ENCODE data around the gene PSMD11. TPM values are rescaled to one million over a fixed set of nuclear protein-coding genes. Genes with fewer than 3 reads are reported as not detected.
A peak's percentile ranks its signal among the peaks of the same experiment; 100 is the strongest.

Gene PSMD11
- polyA plus RNA-seq, 1 donor (not counting 4 experiments of a cell fraction or from before 2014, with no cell fraction given) = 103 TPM

DNA sequence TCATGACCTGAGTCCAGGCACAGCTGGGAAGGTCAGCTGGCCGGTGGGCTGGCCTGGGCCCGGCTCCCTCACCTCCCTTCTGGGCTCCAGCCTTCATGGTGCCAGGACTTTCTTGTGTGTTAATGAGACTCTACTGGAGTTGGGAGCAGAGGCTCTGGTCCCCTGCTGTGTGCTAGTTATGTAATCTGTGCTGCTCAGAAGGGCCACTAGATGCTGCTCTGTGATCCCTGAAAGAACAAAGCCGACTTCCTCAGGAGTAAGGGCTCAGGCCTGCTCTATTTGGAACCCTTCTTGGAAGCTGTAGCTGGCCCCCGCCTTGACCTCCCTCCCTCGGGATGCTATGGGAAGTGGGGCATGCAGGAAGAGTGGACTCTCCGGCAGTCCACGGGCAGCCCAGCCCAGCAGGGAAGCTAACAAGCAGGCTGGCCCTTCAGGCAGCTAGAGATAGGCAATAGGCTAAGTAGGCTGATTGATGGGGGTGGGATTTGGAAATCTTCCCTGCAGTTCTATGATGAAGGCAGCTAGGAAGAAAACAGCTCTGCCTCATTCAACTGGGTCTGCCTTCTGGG is 39.2 kb downstream of the PSMD11 start:
- FAIRE-seq (peak; percentile 51), DNase-seq (ENCODE audit: low read depth, low spot score) (no peak)

DNA sequence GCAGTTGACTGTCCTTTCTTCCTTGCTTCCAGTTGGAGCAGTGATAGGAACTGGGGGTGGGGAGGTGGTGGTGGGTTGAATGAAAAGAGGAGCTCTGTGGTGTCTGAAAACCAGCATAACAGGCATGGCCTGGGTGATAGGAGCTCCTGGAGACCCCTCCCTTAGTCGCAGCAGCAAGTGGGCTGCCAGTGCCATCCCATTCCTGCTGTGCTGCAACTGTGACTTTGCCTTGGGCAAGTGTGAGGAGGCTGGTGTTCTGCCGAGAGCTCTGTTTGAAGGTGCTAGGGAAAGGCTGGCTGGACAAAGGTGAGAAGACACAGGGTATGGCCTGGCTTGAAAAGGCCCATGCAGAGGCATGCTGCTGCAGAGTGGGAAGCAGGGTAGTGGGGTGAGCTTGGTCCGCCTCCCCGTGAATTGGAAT is 39.7 kb downstream of the PSMD11 start:
- peaks cover 15 to 30% of the 10 kb centered on the region in 2 experiments for H3K36me3 ChIP-seq (ENCODE audit: control insufficient read depth in 2 of 2, extremely low read depth in 1 of 2, insufficient read depth in 2 of 2, low read length in 2 of 2)
- no peaks in the 10 kb centered on the region for H4K20me1 ChIP-seq (ENCODE audit: control insufficient read depth, extremely low read depth, insufficient read depth, low read length)
- FAIRE-seq (no peak), DNase-seq (ENCODE audit: low read depth, low spot score) (no peak)
- no peak overlapping the region for H3K27ac ChIP-seq (ENCODE audit: control insufficient read depth, insufficient read depth, low read length)
- H2AFZ ChIP-seq (ENCODE audit: control insufficient read depth, low read length) = no peak overlapping the region
- H3K27me3 ChIP-seq (ENCODE audit: control insufficient read depth, extremely low read depth, insufficient read depth, low read length) = no peaks in the 10 kb centered on the region
- no peak overlapping the region for H3K9ac ChIP-seq (ENCODE audit: control insufficient read depth, extremely low read depth, insufficient read depth, low read length)
- peaks cover 15% of the 10 kb centered on the region for H3K4me1 ChIP-seq (ENCODE audit: control insufficient read depth, extremely low read depth, insufficient read depth, low read length)
- dilution Hi-C loops (cut with MboI; ENCODE audit: extremely low pct_ligation_motif_present, low sequenced_read_pairs) = no loop called here
- peaks cover 7% of the 10 kb centered on the region for H3K9me1 ChIP-seq (ENCODE audit: control insufficient read depth, extremely low read depth, insufficient read depth, low read length)
- no peaks in the 10 kb centered on the region for H3K9me3 ChIP-seq (ENCODE audit: control insufficient read depth, low read depth, low read length)
- H3K4me2 ChIP-seq (ENCODE audit: control insufficient read depth, extremely low read depth, insufficient read depth, low read depth, low read length) = no peak overlapping the region
- TF ChIP-seq CTCF (optimal IDR thresholded peaks at IDR 0.05 in 1 of 3, IDR thresholded peaks at IDR 0.05 in 1 of 3, conservative IDR thresholded peaks at IDR 0.05 in 1 of 3; ENCODE audit: extremely low read depth in 1 of 3, insufficient read depth in 2 of 3, low read length in 3 of 3) (no peak), EZH2 (IDR thresholded peaks at IDR 0.05; ENCODE audit: low read length) (no peak)
- peaks cover 16% of the 10 kb centered on the region for H3K79me2 ChIP-seq (ENCODE audit: control insufficient read depth, insufficient read depth, low read length)
- H3K4me3 ChIP-seq (ENCODE audit: control insufficient read depth in 2 of 3, extremely low read depth in 1 of 3, insufficient read depth in 2 of 3, low read depth in 1 of 3, low read length in 3 of 3) = no peak overlapping the region

More for the DNA sequence above, 39.2 kb downstream of the PSMD11 start:
- H4K20me1 ChIP-seq (ENCODE audit: control insufficient read depth, extremely low read depth, insufficient read depth, low read length) = no peaks in the 10 kb centered on the region
- no peaks in the 10 kb centered on the region for H3K27me3 ChIP-seq (ENCODE audit: control insufficient read depth, extremely low read depth, insufficient read depth, low read length)
- peaks cover 11% of the 10 kb centered on the region for H3K79me2 ChIP-seq (ENCODE audit: control insufficient read depth, insufficient read depth, low read length)
- TF ChIP-seq CTCF (optimal IDR thresholded peaks at IDR 0.05 in 1 of 3, IDR thresholded peaks at IDR 0.05 in 1 of 3, conservative IDR thresholded peaks at IDR 0.05 in 1 of 3; ENCODE audit: extremely low read depth in 1 of 3, insufficient read depth in 2 of 3, low read length in 3 of 3) = peak; percentile 82 to 95 (median 88)
- no peak for TF ChIP-seq EZH2 (IDR thresholded peaks at IDR 0.05; ENCODE audit: low read length)
- H2AFZ ChIP-seq (ENCODE audit: control insufficient read depth, low read length) = no peak overlapping the region
- H3K9ac ChIP-seq (ENCODE audit: control insufficient read depth, extremely low read depth, insufficient read depth, low read length) = no peak overlapping the region
- H3K4me2 ChIP-seq (ENCODE audit: control insufficient read depth, extremely low read depth, insufficient read depth, low read depth, low read length) = no peak overlapping the region
- dilution Hi-C loops (cut with MboI; ENCODE audit: extremely low pct_ligation_motif_present, low sequenced_read_pairs) = no loop called here
- no peak overlapping the region for H3K27ac ChIP-seq (ENCODE audit: control insufficient read depth, insufficient read depth, low read length)
- H3K4me3 ChIP-seq (ENCODE audit: control insufficient read depth in 2 of 3, extremely low read depth in 1 of 3, insufficient read depth in 2 of 3, low read depth in 1 of 3, low read length in 3 of 3) = no peak overlapping the region
- peaks cover 10 to 31% of the 10 kb centered on the region in 2 experiments for H3K36me3 ChIP-seq (ENCODE audit: control insufficient read depth in 2 of 2, extremely low read depth in 1 of 2, insufficient read depth in 2 of 2, low read length in 2 of 2)
- peaks cover 5% of the 10 kb centered on the region for H3K9me1 ChIP-seq (ENCODE audit: control insufficient read depth, extremely low read depth, insufficient read depth, low read length)
- H3K4me1 ChIP-seq (ENCODE audit: control insufficient read depth, extremely low read depth, insufficient read depth, low read length) = peaks cover 10% of the 10 kb centered on the region
- no peaks in the 10 kb centered on the region for H3K9me3 ChIP-seq (ENCODE audit: control insufficient read depth, low read depth, low read length)
